Fibroblast of lung (primary cell): ENCODE measurements around the gene HOXA1.

Experiments used
- EZH2 ChIP-seq: IDR thresholded peaks from 2 replicates; pipeline ENCODE4 v1.5.1; 2012; ENCODE audit warnings: low read length, control low read depth, mild to moderate bottlenecking; ENCODE audit errors: missing control alignments
- TF ChIP-seq, protein P1 (sequence below), 2 donors: IDR thresholded peaks in 1 of 2; conservative IDR thresholded peaks in 1 of 2; 1 replicate in 1 of 2; 2 replicates in 1 of 2; pipeline ENCODE4 v1.5.1; 2011 to 2012; ENCODE audit warnings: low read length in 2 of 2, control low read depth in 1 of 2, inconsistent platforms in 1 of 2, low read depth in 1 of 2, mild to moderate bottlenecking in 1 of 2

DNA sequence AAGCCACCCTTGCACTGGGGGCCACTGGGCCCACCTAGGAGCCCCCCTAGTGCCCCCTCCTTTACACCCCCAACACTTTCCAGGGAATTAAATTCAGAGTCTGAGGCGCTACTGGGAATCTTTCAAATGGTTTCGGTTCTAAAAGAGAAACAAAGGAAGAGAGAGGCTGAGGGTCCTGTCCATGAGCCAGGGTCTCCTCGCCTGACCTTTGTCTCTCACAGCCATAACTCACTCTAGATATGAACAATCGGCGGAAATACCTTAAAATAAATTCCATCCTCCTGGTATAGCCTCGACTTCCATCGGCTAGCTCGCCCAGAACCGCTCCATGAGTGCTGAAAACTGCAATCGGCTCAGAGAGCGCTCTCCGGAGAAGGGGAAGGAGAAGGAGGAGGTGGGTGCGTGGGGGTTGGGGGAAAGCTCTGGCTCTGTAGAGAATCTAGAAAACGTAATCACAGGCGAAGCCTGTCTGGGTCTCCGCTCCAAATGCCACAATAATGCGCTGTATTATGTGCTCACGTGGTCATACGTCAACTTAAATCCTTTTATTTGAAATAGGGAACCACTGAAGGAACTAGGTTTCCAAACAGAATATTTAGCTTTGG lies 22.2 kb upstream of the HOXA1 start:
- TF ChIP-seq, protein P1, sequence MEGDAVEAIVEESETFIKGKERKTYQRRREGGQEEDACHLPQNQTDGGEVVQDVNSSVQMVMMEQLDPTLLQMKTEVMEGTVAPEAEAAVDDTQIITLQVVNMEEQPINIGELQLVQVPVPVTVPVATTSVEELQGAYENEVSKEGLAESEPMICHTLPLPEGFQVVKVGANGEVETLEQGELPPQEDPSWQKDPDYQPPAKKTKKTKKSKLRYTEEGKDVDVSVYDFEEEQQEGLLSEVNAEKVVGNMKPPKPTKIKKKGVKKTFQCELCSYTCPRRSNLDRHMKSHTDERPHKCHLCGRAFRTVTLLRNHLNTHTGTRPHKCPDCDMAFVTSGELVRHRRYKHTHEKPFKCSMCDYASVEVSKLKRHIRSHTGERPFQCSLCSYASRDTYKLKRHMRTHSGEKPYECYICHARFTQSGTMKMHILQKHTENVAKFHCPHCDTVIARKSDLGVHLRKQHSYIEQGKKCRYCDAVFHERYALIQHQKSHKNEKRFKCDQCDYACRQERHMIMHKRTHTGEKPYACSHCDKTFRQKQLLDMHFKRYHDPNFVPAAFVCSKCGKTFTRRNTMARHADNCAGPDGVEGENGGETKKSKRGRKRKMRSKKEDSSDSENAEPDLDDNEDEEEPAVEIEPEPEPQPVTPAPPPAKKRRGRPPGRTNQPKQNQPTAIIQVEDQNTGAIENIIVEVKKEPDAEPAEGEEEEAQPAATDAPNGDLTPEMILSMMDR (conservative IDR thresholded peaks at IDR 0.05 in 1 of 2, IDR thresholded peaks at IDR 0.05 in 1 of 2; ENCODE audit: low read depth in 1 of 2, low read length in 2 of 2) = no peak
- TF ChIP-seq EZH2 = no peak
